Stimulated activated CD8-positive, alpha-beta memory T cell treated with anti-CD3 and anti-CD28 coated beads, Interleukin-15, amount 100 ng/mL, for 24 hours (primary cell): ENCODE measurements around the gene FRRS1.
"Not testable (repeated sequence)": the region's sequence is repeated elsewhere in the genome, so short reads cannot be mapped to it uniquely, and the experiment has no call there.

ENCODE experiments used
- DNase-seq: peaks from one replicate; pipeline ENCODE4 v3.0.0-alpha.2; 2020; ENCODE audit warnings: low read depth

Gene FRRS1

GRCh38 chr1:99764909-99765308, 1.5 kb downstream of the FRRS1 start:
- no peak for DNase-seq

GRCh38 chr1:99764439-99764838, 2.0 kb downstream of the FRRS1 start:
- no peak for DNase-seq

DNA sequence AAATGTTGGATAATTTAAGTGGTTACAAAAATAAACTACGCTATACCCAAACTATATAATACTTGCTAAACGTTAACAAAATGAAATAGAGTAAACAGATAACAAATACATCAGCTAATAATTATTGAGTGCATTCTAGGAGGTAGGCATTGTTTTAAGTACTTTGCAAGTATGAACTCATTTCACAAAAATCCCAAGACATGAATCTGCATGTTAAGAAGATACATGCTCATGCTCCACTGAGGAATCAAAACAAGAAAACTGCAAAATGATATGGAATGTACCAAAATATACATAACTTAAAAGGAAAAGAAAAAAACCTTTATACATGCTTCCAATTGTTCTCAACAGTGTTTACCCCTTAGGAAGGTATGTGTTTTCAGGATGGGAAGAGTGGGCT, 2.5 kb downstream of the FRRS1 start:
- no peak for DNase-seq

DNA sequence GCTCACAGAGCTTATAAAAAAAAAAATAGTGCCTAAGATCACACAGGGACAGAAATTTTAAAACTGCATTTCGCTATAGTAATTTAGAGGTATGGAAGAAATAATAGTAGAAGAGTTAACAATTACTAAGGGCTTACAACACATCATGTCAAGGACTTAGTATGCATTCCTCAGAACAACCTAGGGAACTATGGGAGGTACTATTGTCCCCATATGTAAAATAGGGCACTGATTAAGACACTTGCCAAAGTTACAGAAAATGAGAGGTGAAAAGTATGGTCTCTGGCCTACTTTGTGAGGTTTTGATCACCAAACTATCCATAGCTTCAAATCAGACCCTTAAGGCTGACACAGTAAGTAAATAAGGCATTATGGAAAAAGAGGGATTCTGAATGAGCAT, 4.7 kb downstream of the FRRS1 start:
- no peak for DNase-seq

GRCh38 chr1:99759518-99760160, 6.8 kb downstream of the FRRS1 start:
- no peak for DNase-seq

DNA sequence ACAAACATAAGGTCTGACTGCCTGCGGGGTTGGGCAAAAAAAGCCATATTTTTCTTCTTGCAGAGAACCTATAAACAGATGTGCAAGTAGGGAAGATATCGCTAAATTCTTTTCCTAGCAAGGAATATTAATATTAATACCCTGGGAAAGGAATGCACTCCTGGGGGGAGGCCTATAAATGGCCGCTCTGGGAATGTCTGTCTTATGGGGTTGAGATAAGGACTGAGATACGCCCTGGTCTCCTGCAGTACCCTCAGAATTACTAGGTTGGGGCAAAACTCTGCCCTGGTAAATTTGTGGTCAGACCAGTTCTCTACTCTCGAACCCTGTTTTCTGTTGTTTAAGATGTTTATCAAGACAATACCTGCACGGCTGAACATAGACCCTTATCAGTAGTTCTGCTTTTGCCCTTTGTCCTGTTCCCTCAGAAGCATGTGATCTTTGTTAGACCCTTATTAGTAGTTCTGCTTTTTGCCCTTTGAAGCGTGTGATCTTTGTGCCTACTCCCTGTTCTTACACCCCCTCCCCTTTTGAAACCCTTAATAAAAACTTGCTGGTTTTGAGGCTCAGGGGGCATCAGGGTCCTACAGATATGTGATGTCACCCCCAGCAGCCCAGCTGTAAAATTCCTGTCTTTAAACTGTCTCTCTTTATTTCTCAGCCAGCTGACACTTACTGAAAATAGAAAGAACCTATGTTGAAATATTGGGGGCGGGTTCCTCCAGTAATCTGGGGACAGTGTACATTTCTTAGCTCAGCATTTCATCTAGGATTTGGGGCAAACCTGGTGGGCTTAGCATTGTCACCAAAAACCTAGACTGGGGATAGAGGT, 7.5 kb downstream of the FRRS1 start:
- not testable (repeated sequence) for DNase-seq

DNA sequence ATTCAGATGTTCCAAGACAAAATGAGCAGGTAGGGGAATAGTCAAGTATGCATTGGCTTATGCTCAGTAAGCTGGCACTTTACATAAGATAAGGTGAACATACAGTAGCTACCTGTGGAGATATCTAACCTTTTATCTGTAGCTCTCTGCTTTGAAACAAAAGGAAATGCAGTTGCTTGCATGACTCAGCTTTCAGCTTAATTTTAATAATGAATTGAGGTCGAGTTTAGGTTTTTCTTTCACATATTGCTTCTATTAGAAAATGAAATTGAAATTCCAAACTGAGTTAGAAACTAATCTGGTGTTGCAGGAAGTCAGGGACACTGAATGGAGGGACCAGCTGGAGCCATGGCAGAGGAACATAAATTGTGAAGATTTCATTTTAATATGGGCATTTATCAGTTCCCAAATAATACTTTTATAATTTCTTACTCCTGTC, 8.3 kb downstream of the FRRS1 start:
- DNase-seq = no peak

DNA sequence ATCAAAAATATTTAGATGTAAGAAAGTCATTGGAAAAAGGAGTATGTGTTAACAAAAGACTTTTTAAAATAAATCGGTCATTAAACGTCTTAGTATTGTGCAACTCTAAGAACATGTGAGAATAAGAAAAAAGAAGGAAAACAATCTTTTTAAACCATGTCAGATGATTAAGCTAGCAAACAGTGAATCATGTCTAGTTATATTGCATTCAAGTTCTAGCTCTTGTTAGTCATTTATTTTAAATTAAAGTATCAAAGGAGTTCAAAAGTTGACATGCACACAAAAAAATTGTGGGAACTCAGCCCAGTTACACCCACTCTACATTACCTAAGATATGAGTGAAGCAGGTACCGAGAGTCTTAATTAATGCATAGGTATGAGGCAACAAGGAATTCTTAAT, 9.8 kb downstream of the FRRS1 start:
- no peak for DNase-seq

- no peak for DNase-seq
Observed at GRCh38 chr1:99755664-99756063, 10.8 kb downstream of the FRRS1 start.

DNA sequence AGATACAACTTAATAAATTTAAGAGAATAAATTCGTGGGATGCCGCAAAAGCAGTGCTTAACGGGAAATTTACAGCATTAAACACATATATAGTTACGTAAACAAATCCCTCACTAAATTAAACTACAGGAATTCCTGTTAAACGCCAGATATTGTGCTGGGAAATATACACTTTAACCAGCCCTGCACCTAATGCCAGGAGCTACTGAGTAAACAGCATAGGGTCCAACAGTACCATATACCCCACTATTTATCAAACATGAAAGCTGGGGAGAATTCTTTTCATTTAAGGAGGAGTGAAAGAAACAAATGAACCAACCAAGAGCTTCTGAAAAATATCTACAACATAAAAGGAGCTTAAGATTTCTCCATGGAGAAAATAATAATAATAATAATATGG, 11.7 kb downstream of the FRRS1 start:
- DNase-seq = no peak

DNA sequence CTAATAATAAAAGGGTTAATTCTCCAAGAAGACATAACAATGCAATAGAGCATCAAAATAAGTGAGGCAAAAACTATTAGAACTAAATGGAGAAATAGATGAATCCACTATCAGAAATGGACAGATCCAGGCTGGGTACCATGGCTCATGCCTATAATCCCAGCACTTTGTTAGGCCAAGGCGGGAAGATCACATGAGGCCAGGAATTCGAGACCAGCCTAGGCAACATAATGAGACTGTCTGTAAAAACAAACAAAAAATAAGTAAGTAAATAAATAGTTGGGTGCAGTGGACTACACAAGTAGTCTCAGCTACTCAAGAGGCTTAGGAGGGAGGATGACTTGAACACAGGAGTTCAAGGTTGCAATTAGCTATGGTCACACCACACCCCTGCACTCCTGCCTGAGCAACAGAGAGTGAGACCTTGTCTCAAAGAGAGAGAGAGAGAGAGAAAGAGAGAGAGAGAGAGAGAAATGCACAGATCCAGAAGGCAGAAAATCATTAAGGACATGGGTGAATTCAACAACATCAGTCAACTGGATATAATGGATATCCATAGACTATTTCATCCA, 12.3 kb downstream of the FRRS1 start:
- no peak for DNase-seq

DNA sequence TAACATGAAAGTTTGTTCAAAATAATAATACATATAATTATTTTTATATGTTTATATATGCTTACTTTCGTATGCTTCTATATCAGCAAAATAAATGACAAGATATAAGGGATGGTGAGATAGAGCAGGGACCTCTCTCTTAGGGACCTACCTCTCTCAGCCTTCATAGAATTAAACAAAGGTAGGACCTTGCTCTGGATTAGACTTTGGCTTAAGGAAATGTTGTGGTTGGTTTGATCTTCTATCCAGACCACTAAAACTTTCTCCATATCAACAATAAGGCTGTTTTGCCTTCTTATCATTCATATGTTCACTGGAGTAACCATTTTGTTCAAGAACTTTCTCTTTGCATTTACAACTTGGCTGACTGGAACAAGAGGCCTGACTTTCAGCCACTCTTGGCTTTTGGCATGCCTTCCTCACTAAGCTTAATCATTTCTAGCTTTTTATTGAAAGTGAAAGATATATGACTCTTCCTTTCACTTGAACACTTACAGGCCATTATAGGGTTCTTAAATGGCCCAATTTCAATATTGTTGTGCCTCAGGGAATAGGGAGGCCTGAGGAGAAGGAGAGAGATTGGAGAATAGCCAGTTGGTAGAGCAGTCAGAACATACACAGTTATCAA, 14.4 kb downstream of the FRRS1 start:
- DNase-seq = no peak

DNA sequence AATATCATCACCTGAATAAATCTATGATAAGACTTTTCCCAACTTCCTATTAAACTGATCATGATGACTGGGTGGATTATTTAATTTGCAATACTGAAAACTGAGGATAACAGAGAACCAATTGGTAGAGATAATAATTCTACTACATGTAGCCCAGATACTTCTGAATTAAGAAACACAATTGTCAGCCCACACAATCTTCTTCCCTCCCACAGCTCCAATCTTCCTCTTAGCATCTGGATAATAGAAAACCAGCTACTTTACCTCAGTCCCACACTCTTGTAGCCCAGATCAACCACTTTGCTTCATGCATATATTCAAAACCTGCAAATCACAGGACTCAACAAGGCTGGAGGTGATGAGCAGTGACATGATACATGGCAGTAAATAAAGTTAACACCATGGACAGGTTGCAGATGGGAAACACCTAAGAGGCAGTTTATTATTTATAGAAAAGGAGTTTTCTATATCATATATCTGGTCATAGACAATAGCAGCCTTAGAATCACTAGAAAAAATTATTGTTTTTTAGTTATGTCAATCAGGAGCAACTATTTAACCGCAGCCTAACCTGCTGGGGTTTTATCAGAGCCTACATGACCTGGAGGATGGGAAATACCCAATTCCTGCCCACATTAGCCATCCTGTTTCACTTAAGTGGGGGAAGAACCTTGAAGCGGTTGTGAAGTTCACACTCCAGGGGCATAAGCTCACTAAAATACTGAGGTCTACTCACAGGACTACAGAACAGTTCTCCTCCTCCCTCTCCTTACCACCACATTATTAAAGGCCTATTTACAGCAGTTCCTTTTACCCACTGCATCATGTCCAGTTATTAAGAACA, 16.7 kb downstream of the FRRS1 start:
- no peak for DNase-seq

DNA sequence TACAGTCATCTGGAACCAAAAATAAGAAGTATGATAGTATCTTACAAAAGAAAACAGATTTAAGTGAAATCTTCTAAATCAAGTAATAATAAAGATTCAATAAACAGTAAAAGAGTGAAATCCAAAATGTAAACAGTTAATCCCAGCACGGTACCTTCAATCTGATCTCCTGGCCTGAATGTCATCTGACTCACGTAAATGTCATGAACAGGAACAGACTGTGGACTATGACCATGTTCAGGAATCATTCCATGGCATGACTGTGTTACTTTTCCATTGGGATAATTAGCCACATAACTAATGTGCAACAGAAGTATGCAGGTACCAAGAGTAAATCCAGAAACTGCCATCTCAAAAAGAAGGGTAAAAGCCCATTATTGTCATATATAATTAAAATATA, 18.0 kb downstream of the FRRS1 start:
- DNase-seq = no peak

- DNase-seq = no peak
Observed at GRCh38 chr1:99745684-99746083, 20.8 kb downstream of the FRRS1 start.

DNA sequence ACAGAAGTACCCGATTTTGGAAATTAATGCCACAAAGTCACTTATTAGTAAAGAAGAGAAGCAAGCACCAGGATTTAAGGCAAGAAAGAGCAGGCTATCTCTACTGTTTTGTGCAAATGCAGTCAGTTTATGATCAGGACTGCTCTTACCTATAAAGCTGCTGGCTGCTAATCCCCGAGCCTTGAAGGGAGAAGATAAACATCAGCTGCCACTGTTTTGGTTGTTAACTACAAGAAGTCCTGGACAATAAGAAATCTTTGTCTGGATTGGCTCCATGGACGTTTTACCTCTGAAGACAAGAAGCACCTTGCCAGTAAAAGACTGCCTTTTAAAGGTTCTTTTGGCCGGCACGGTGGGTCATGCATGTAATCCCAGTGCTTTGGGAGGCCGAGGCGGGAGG, 21.4 kb downstream of the FRRS1 start:
- DNase-seq = no peak

GRCh38 chr1:99740141-99740540, 26.3 kb downstream of the FRRS1 start:
- DNase-seq = no peak

- DNase-seq = no peak
Observed at GRCh38 chr1:99738858-99739465, 27.5 kb downstream of the FRRS1 start.

- no peak for DNase-seq
Observed at GRCh38 chr1:99737016-99737415, 29.4 kb downstream of the FRRS1 start.

DNA sequence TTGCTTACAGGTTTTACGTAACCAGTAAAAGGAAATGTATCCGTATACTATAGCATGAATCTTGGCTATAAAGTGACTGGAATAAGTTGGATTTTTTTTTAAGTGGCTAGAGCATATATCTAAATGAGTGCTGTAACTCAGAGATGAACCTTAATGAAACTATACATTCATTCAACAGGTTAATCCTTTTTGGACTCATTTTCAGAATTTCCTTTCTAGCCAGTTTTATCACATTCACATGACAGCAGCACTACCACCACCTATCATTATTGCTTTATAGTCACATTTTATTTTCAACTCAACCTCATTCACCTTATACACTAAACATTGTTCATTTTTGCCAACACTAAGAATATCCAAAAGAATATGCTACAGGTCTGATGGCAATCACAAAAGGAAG, 30.6 kb downstream of the FRRS1 start:
- no peak for DNase-seq

DNA sequence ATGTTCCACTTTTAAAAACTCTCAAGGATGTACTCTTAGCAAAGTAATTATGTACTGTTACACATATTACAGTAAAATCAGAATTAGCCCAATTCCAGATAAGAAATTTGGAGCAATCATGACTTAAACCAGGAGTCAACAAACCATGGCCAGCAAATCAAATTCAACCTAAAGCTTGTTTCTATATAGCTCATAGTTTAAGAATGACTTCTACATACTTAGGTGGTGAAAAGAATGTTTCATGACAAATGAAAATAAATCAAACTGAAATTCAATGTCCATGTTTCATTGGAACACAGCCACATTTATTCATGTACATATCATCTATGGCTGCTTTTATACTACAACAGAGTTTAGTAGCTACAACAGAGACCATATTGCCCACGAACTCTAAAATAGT, 35.1 kb downstream of the FRRS1 start:
- no peak for DNase-seq
